Measurements from ENCODE around the gene CD2AP. TPM values are rescaled to one million over a fixed set of nuclear protein-coding genes. Genes with fewer than 3 reads are reported as not detected.

The CD2AP gene
- total and polyA plus RNA-seq, 9 of the 15 experiments (the other 6 are each of a cell fraction or from before 2014, with no cell fraction given) = 9.4 to 69.7 (median 38.7) TPM

- intact Hi-C loops (cut with micrococcal nuclease) (no loop called here), in situ Hi-C loops (cut with MboI) (no loop called here)
- Histone ChIP-seq H4K20me1 (replicated peaks; ENCODE audit: control insufficient read depth, insufficient read depth, low read length) (no peaks in the 10 kb centered on the region), H3K9me1 (ENCODE audit: control insufficient read depth, insufficient read depth, low read length) (no peaks in the 10 kb centered on the region), H3K4me1 (replicated peaks in 1 of 2; ENCODE audit: control insufficient read depth in 2 of 2, insufficient read depth in 2 of 2, low read length in 2 of 2) (peaks cover 0 to 12% of the 10 kb centered on the region in 2 experiments; a peak in 4 of 5 replicates), H3K4me3 (no peak overlapping the region), H2AFZ (ENCODE audit: low read depth, low read length) (no peak overlapping the region), H3K36me3 (ENCODE audit: control insufficient read depth, insufficient read depth, low read length) (no peaks in the 10 kb centered on the region), H3K4me2 (ENCODE audit: insufficient read depth, low read length) (no peak overlapping the region), H3K9ac (ENCODE audit: insufficient read depth in 1 of 2, low read depth in 2 of 2, low read length in 2 of 2) (no peak overlapping the region), H3K27ac (ENCODE audit: extremely low read depth, low read depth, low read length) (no peak overlapping the region), H3K27me3 (ENCODE audit: control insufficient read depth in 2 of 2, insufficient read depth in 2 of 2, low read length in 2 of 2) (no peaks in the 10 kb centered on the region), H3K9me3 (replicated peaks; ENCODE audit: control insufficient read depth, insufficient read depth, low read depth, low read length) (no peaks in the 10 kb centered on the region), H3K79me2 (ENCODE audit: control insufficient read depth, insufficient read depth, low read length) (no peaks in the 10 kb centered on the region)
- DNase-seq (ENCODE audit: extremely low read depth in 1 of 4, low spot score in 3 of 4) = no peak
- ATAC-seq = no peak
- ChIA-PET CTCF (ENCODE audit: low intra/inter-chr PET ratio) (no interaction called here), POLR2A (interaction anchor here (0.8 to 1.0 kb wide), 2 partner anchors 10 to 43 kb away, joined by 5 read pairs; partner anchors contain the start of gene CD2AP)
- TF ChIP-seq, protein P1, sequence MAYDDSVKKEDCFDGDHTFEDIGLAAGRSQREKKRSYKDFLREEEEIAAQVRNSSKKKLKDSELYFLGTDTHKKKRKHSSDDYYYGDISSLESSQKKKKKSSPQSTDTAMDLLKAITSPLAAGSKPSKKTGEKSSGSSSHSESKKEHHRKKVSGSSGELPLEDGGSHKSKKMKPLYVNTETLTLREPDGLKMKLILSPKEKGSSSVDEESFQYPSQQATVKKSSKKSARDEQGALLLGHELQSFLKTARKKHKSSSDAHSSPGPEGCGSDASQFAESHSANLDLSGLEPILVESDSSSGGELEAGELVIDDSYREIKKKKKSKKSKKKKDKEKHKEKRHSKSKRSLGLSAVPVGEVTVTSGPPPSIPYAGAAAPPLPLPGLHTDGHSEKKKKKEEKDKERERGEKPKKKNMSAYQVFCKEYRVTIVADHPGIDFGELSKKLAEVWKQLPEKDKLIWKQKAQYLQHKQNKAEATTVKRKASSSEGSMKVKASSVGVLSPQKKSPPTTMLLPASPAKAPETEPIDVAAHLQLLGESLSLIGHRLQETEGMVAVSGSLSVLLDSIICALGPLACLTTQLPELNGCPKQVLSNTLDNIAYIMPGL (CRISPR knock-in tag; IDR thresholded peaks at IDR 0.05) = no peak
- 80% methylated on average over 2 of the region's 2 CpGs for WGBS (ENCODE audit: insufficient coverage, low coverage, missing lambda C conversion rate)
- no peak for FAIRE-seq
- no TSS peak for BruUV-seq (replicated peaks)
Measured at GRCh38 chr6:47435254-47435612, 42.4 kb upstream of the CD2AP start.

DNA sequence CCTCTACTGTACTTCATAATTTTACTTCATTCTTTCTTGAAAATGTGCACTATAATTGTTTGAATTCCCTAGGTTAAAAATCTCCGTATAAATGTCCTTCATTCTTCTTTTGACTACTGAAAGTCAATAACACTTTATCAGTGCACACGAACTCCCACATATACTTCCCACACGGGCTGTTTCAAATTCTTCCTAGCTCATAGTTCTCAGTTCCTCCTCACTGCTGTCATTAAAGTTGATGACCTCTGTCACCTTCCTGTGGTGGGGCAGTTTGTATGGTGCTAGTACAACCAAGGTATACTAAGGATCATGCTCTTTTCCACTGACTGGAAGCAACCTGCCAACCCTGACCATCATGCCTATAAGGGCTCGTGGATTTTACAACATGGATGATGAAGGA lies 40.0 kb upstream of the CD2AP start:
- no TSS peak for BruUV-seq (replicated peaks)
- DNase-seq (ENCODE audit: extremely low read depth in 1 of 4, low spot score in 3 of 4) = peak in 1 of 4 experiments; percentile 51
- TF ChIP-seq MTF1 (CRISPR knock-in tag; IDR thresholded peaks at IDR 0.05; ENCODE audit: borderline replicate concordance) (no peak), PTTG1 (tag; IDR thresholded peaks at IDR 0.05; ENCODE audit: low read depth) (no peak), ZC3H8 (IDR thresholded peaks at IDR 0.05) (no peak)
- TF ChIP-seq, protein P2, sequence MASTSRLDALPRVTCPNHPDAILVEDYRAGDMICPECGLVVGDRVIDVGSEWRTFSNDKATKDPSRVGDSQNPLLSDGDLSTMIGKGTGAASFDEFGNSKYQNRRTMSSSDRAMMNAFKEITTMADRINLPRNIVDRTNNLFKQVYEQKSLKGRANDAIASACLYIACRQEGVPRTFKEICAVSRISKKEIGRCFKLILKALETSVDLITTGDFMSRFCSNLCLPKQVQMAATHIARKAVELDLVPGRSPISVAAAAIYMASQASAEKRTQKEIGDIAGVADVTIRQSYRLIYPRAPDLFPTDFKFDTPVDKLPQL (IDR thresholded peaks at IDR 0.05; ENCODE audit: extremely low read depth, insufficient read length) = no peak

More for the DNA sequence above, 40.0 kb upstream of the CD2AP start:
- Histone ChIP-seq H3K36me3 (ENCODE audit: control insufficient read depth, insufficient read depth, low read length) (no peaks in the 10 kb centered on the region), H3K27ac (ENCODE audit: extremely low read depth, low read depth, low read length) (no peak overlapping the region), H3K9me3 (replicated peaks; ENCODE audit: control insufficient read depth, insufficient read depth, low read depth, low read length) (no peaks in the 10 kb centered on the region), H3K4me2 (ENCODE audit: insufficient read depth, low read length) (no peak overlapping the region), H4K20me1 (replicated peaks; ENCODE audit: control insufficient read depth, insufficient read depth, low read length) (no peaks in the 10 kb centered on the region), H3K4me3 (no peak overlapping the region), H3K4me1 (replicated peaks in 1 of 2; ENCODE audit: control insufficient read depth in 2 of 2, insufficient read depth in 2 of 2, low read length in 2 of 2) (peaks cover 0 to 12% of the 10 kb centered on the region in 2 experiments; a peak in 4 of 5 replicates), H3K9me1 (ENCODE audit: control insufficient read depth, insufficient read depth, low read length) (no peaks in the 10 kb centered on the region), H3K9ac (ENCODE audit: insufficient read depth in 1 of 2, low read depth in 2 of 2, low read length in 2 of 2) (no peak overlapping the region), H2AFZ (ENCODE audit: low read depth, low read length) (peak overlapping the region; percentile 49), H3K27me3 (ENCODE audit: control insufficient read depth in 2 of 2, insufficient read depth in 2 of 2, low read length in 2 of 2) (no peaks in the 10 kb centered on the region), H3K79me2 (ENCODE audit: control insufficient read depth, insufficient read depth, low read length) (no peaks in the 10 kb centered on the region)
- CTCF ChIA-PET (ENCODE audit: low intra/inter-chr PET ratio) = no interaction called here
- POLR2A ChIA-PET = interaction anchor here (0.7 to 1.0 kb wide), 4 partner anchors 16 to 40 kb away, joined by 3 to 4 read pairs (median 3); partner anchors contain the start of gene CD2AP
- WGBS (ENCODE audit: insufficient coverage, low coverage, missing lambda C conversion rate) = 22% methylated on average over 4 of the region's 4 CpGs
- ATAC-seq (peak; percentile 72), FAIRE-seq (peak; percentile 44)
- in situ Hi-C loops (cut with MboI) (no loop called here), intact Hi-C loops (cut with micrococcal nuclease) (no loop called here)
